Fibroblast of gingiva (primary cell): ENCODE measurements around the gene TLX2.
"Not testable (repeated sequence)": the region's sequence is repeated elsewhere in the genome, so short reads cannot be mapped to it uniquely, and the experiment has no call there.

ENCODE experiments used
- DNase-seq: peaks from one replicate; pipeline ENCODE4 v3.0.0-alpha.2; 2011; ENCODE audit warnings: low read depth

Gene TLX2

GRCh38 chr2:74554820-74555531 is 40.7 kb downstream of the TLX2 start:
- peak; percentile 31 for DNase-seq

GRCh38 chr2:74555610-74556103 is 41.4 kb downstream of the TLX2 start:
- no peak for DNase-seq

GRCh38 chr2:74556159-74556558 is 41.9 kb downstream of the TLX2 start:
- DNase-seq, result no peak

GRCh38 chr2:74556831-74557370 is 42.7 kb downstream of the TLX2 start:
- DNase-seq, result no peak

GRCh38 chr2:74558284-74559230 is 44.3 kb downstream of the TLX2 start:
- DNase-seq, result no peak

GRCh38 chr2:74559912-74560311 is 45.7 kb downstream of the TLX2 start:
- no peak for DNase-seq

GRCh38 chr2:74560591-74560990 is 46.3 kb downstream of the TLX2 start:
- no peak for DNase-seq

- not testable (repeated sequence) for DNase-seq
These were observed 46.8 kb downstream of the TLX2 start for GRCh38 chr2:74561022-74561421.

- DNase-seq, result no peak
These were observed 48.0 kb downstream of the TLX2 start for GRCh38 chr2:74562126-74562775.

GRCh38 chr2:74564222-74564621 is 50.0 kb downstream of the TLX2 start:
- DNase-seq, result no peak

GRCh38 chr2:74566076-74566753 is 52.0 kb downstream of the TLX2 start:
- no peak for DNase-seq

GRCh38 chr2:74566754-74567085 is 52.5 kb downstream of the TLX2 start:
- DNase-seq, result peak; percentile 97
